Measurements from ENCODE around the gene RNF213.
"Not testable (repeated sequence)": the region's sequence is repeated elsewhere in the genome, so short reads cannot be mapped to it uniquely, and the experiment has no call there.

Gene RNF213

GRCh38 chr17:80248894-80249710 is 11.6 kb upstream of the RNF213 start:
- DNase-seq (ENCODE audit: low read depth in 3 of 3) = no peak

GRCh38 chr17:80251966-80252365 is 8.7 kb upstream of the RNF213 start:
- no peak for DNase-seq (ENCODE audit: low read depth in 3 of 3)

- peak; percentile 74 to 88 (median 75) for DNase-seq (ENCODE audit: low read depth in 3 of 3)
Observed at GRCh38 chr17:80252871-80253270, 7.8 kb upstream of the RNF213 start.

GRCh38 chr17:80253631-80254395 is 6.8 kb upstream of the RNF213 start:
- DNase-seq (ENCODE audit: low read depth in 3 of 3) = no peak

- peak; percentile 41 to 70 (median 59) for DNase-seq (ENCODE audit: low read depth in 3 of 3)
Observed at GRCh38 chr17:80254396-80255251, 6.0 kb upstream of the RNF213 start.

- DNase-seq (ENCODE audit: low read depth in 3 of 3) = no peak
Observed at GRCh38 chr17:80256034-80256350, 4.7 kb upstream of the RNF213 start.

- no peak for DNase-seq (ENCODE audit: low read depth in 3 of 3)
Observed at GRCh38 chr17:80257716-80258213, 2.9 kb upstream of the RNF213 start.

GRCh38 chr17:80258296-80258695 is 2.4 kb upstream of the RNF213 start:
- DNase-seq (ENCODE audit: low read depth in 3 of 3) = not testable (repeated sequence)

- DNase-seq (ENCODE audit: low read depth in 3 of 3) = no peak
Observed at GRCh38 chr17:80259457-80260068, 1.1 kb upstream of the RNF213 start.

GRCh38 chr17:80260069-80260535 is 550 bp upstream of the RNF213 start:
- DNase-seq (ENCODE audit: low read depth in 3 of 3) = peak; percentile 53 to 71 (median 59)

- DNase-seq (ENCODE audit: low read depth in 3 of 3) = peak in 1 of 3 experiments; percentile 56
Observed at GRCh38 chr17:80261159-80261894, 675 bp downstream of the RNF213 start.

GRCh38 chr17:80261895-80262279 is 1.2 kb downstream of the RNF213 start:
- DNase-seq (ENCODE audit: low read depth in 3 of 3) = no peak

GRCh38 chr17:80262291-80262690 is 1.6 kb downstream of the RNF213 start:
- no peak for DNase-seq (ENCODE audit: low read depth in 3 of 3)

GRCh38 chr17:80262775-80263244 is 2.2 kb downstream of the RNF213 start:
- DNase-seq (ENCODE audit: low read depth in 3 of 3) = no peak

- peak; percentile 72 to 87 (median 85) for DNase-seq (ENCODE audit: low read depth in 3 of 3)
Observed at GRCh38 chr17:80263253-80264204, 2.9 kb downstream of the RNF213 start.

GRCh38 chr17:80264205-80265075 is 3.8 kb downstream of the RNF213 start:
- DNase-seq (ENCODE audit: low read depth in 3 of 3) = peak in 1 of 3 experiments; percentile 63

- peak; percentile 36 to 69 (median 58) for DNase-seq (ENCODE audit: low read depth in 3 of 3)
Observed at GRCh38 chr17:80265205-80266068, 4.8 kb downstream of the RNF213 start.
